LHCN-M2 (cell line): ENCODE data around the gene HS6ST3. TPM values are rescaled to one million over a fixed set of nuclear protein-coding genes. Genes with fewer than 3 reads are reported as not detected.
A peak's percentile ranks its signal among the peaks of the same experiment; 100 is the strongest.

Experiments
- DNase-seq: peaks from one replicate; pipeline ENCODE4 v3.0.0-alpha.2; 2012; ENCODE audit warnings: low read depth
- total RNA-seq: library from RNA; depleted of rRNA; stranded (reverse); fragments of >200 nt; gene quantifications from 2 replicates; pipeline ENCODE4 v1.2.3, GENCODE V29; 2014

The HS6ST3 gene
- total RNA-seq, 1 experiment from 2014 or later = not detected

DNA sequence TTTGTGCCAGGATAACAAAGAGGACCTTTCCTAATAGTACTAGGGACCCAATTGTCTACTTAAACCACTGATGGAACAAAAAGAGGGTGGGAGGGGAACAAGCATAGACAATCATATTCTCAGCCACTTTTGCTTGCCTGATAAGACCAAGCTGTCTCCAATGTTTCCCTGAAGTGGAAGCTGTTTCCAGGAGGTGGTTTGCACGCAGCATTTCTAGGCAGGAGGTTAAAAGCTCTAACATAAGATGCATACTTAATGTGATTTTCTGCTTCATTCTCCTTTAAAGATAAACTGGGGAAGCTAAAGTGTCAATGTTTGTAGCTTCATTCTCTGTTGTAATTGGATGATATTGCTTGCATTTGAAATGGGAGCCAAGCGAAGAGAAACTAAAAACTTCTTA, 442.9 kb downstream of the HS6ST3 start:
- DNase-seq = no peak

DNA sequence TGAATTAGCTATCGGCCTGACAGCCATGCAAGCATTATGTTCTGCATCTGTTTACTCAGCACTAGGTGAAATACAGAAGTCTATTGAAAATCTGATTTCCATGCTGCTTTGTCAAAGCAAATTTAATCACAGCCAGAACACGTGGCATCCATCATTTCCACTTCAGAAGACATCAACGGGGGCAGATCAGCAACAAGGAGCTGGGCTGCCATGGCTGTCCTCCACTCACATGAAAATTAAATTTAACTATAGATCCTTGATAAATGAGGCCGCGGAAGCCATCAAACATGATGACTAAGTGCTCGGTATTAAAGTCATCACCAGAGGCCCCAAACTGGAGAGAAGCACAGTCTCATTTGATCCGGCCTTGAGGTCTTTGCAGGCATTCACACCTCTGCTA, 443.5 kb downstream of the HS6ST3 start:
- DNase-seq = no peak

- DNase-seq = no peak
Observed at GRCh38 chr13:96539791-96540190, 449.9 kb downstream of the HS6ST3 start.

DNA sequence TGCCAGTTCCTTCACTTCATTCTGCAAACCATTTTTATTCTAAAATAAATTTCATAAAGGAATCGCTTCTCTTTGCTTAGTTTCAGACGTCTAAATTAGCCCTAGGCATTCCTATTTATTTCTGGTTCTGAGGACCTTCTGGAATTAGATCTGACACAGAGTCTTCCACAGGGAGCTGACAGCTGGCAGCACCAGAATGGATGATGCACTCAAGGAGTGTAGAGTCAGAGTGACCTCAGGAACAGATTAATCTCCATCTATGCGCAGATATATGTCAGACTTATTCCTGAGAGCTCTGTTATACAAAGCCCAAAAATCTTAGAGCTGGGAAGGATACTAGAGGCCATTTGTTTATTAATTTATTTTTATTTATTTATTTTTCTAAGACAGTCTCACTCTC, 450.8 kb downstream of the HS6ST3 start:
- DNase-seq = no peak

DNA sequence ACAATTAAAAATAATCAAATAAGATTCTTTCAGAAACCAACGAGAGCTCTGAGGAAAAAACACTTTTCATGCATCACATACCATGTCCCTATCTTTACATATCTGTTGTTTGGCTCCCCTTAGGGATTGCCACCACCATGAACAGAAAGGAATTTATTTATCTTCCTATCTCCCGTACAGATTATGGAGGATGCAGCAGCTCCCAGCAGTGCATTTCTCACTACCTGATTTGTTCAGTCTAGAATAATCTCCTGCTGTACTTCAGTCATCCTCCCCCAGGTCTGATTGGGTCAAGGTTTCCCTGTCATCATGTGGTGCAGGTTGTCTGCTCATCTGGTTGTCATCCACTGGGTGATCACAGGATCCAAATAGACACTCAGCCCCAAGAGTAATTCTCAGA, 453.1 kb downstream of the HS6ST3 start:
- DNase-seq = no peak

DNA sequence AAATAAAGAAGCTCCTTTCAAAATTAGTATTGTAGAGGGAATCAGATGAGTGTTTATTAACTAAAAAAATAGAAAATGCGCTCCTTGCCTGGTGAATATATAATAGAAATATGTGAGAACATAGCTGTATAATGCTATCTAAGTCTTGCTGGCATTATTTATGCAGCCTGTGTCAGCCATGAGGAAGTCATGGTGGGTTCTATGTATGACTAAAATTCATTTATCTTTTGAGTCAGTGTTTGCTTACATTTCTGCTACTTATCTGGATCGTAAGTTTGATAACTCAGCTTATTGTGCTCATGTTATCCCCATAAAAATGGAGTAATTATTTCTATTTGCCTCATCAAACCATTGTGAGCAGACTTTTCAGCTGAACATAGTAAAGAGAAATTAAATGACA, 455.1 kb downstream of the HS6ST3 start:
- no peak for DNase-seq

GRCh38 chr13:96546463-96546862, 456.6 kb downstream of the HS6ST3 start:
- DNase-seq = no peak

- no peak for DNase-seq
Observed at GRCh38 chr13:96551546-96551945, 461.6 kb downstream of the HS6ST3 start.

DNA sequence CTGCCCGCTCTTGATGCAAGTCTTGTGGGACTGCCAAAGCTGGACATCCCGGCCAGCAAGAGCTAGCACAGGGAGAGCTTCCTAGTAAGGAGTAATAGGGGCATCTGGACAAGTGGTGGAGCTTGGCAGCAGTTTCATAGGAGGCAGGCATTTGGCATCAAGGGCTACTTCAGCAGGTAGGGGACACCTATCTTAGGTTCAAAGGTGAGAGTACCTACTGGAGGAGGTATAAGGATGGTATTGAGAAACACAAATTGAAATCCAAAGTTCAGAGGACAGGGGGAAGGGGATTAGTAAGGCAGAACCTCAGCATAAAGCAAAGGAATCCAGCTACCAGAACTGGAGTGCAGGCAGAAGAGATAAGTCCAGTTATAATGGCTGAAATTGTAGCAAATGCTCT, 462.7 kb downstream of the HS6ST3 start:
- no peak for DNase-seq

GRCh38 chr13:96553796-96554195, 463.9 kb downstream of the HS6ST3 start:
- no peak for DNase-seq

- DNase-seq = no peak
Observed at GRCh38 chr13:96573563-96573962, 483.7 kb downstream of the HS6ST3 start.

DNA sequence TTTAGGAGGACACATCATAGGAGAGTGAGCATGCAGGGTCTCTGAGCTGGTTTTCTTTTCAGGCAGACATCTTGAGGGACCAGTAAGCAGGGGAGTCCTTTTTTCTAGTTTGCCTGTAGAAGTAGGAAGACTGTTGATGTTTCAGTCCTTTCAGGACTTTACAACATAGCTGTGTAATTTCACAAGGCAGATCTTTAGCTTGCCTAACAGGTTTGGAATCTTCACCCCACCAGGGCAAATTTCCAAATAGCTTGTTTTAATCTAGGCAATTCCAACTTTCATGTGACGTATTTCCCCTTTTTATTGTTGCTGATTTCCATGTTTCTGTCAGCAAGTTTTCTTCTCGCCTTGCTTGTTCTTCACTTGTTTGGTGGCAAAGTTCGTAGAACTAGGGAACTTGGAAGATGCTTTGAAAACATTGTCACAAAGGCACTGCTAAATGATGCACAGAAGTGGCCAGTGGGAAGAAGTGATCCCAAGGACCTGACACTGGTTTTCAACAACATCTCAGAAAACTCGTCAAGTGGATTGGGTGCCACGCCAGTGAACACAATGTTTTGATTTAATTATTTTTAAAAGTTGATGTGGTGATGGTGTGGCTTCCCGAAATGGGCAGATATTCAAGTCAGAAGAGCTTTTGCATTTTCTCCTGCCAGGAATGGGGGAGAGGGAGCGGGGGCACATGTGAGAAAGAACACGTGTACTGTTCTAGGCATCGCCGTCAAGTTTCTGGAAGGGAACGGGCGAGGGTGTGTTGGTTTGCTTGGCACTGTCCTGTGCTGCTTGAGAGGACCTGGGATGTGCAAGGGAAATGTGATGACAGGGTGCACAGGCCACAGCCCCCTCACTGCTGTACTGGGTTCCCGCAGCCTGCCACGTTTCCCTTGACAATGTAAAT, 485.8 kb downstream of the HS6ST3 start:
- no peak for DNase-seq

DNA sequence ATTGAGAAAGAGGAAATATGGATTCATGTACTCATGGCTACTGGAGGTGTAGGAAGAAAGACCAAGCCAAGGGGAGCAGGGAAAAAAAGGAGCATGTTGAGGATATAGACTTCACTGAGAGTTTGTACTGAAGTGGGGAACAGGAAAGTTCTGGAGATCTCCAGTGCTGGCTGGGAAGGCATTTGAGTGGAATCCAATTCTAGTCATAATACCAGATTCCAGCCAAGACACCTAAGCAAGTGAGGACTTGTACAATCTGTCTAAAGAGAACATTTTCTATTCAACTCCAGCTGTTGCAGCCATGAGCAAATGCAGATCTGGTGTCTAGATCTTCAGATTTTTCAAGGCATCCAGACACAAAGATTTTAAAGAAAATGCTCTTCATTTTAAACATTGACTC, 491.8 kb downstream of the HS6ST3 start:
- no peak for DNase-seq

- DNase-seq = no peak
Observed at GRCh38 chr13:96615252-96615651, 525.3 kb downstream of the HS6ST3 start.

GRCh38 chr13:96617528-96617927, 527.6 kb downstream of the HS6ST3 start:
- DNase-seq = no peak

DNA sequence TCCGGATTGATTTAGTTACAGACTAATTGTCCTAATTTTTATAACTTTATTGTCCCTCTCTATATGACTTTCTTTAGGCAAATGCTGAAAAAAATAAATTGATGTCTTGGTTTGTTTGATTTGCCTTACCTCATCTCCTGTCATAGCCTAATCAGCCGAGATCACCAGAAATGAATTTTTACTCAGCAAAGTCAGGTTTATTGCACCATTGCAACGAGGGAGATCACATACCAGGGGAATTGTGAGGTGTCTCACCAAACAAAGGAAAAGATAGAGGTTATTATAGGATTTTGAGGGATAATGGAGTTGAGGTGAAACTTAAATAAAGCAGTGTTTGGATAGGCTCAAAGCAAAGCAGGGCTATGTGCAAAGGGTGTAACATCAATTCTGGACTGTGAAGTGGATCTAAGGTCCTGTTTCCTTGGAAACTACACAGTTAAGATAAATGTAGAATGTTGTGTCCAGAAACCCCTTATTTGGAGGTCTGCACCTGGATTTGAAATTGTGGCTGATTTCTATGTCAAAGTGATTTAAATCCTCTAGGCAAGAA, 531.8 kb downstream of the HS6ST3 start:
- no peak for DNase-seq

GRCh38 chr13:96629331-96629730, 539.4 kb downstream of the HS6ST3 start:
- DNase-seq = no peak

DNA sequence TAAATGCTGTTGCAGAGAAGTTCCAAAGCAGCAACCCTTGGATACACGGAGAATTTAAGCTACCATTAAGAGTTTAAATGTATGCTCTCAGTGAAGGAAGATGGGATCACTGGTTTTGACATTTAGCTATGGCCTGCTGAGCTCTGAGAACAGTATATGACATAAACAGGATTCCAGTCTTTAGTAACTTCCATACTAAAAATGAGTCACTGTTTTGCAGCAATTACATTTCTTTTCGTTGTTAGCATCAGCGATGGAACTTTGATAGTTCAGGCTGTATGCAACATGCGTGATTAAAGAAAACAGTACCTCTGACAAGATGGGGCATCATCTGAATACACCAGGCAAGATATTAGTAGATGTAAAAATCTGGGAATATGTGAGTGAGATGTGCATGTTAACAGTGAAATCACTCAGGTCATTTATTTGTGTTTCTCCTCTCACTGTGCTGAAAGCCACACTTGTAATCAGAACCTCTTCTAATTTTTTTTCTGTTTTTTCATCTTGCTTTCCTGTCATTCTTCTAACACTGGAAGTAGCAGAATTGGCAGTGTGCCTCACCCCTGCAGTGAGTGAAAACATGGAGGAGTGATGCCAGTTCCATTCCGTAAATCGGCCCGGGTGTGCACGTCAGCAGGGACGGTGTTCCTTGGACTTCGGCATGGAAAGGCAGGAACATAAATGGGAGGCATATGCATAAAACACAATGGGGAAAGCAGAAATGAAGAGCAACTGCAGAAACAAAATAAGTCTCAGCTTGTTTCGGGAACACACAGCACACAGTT, 542.8 kb downstream of the HS6ST3 start:
- no peak for DNase-seq

DNA sequence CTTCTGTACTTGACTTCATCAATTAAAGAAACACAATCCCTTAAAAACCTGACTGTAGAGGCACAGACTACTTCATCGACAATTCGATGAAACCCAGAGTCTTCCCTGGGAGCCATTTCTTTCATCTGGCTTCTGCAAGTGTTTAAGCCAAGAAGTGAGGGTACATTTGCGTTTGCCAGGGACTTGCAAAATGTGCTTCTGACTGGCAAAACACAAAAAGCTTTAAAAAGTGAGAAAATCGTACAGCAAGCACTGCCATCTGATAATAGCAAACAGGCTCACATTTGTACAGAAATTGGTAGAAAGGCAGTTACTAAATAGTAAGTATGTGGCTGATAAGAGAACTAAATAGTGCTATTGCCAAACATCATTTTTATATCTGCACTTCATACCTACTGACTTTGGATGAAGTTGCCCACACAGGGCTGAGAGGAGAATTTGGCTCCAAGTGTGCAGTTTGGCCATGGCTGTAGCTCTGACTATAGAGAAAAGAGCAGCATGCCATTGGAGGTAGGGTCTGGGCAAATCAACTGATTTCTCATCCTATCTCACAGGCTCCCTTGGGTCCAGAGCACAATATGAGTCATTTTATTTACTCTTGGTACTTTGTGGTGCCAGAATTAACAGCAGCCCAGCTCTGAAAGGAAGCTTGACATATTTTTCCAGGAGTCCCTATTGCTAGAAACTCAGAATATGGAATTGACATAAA, 546.2 kb downstream of the HS6ST3 start:
- DNase-seq = peak; percentile 62

- no peak for DNase-seq
Observed at GRCh38 chr13:96637039-96637438, 547.1 kb downstream of the HS6ST3 start.

DNA sequence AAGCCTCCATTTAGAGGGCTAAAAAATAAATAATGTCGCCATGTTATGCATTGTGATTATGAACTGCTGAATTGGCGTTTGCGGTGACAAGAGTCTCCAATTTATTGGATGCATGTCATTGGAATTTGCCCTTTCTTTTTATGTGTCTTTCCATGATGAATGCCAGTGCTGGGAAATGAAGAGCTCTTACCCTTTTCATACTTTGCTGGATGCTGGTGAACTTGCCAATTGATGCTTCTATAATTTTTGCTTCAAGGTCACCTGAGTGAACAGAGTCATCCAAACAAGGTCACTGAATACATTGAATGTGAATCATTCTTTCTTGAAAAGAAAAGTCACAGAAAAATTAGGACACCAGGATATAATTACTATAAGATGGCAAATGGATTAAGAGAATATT, 556.2 kb downstream of the HS6ST3 start:
- no peak for DNase-seq
